Spleen (tissue), 11 donors: ENCODE data around the gene GVQW3. TPM values are rescaled to one million over a fixed set of nuclear protein-coding genes. Genes with fewer than 3 reads are reported as not detected.

Source experiments
- DNase-seq: peaks from one replicate; pipeline ENCODE4 v3.0.0-alpha.2; 2020
- H3K27ac ChIP-seq, 8 donors: fragments of 200-600 bp; sonication (generic) in 7 of 8; 1 replicate in 4 of 8; 2 replicates in 4 of 8; pipeline versions ENCODE4 v1.5.0 to v1.8.0; 2016 to 2021; ENCODE audit warnings: inconsistent platforms in 4 of 8, mild to moderate bottlenecking in 4 of 8, moderate library complexity in 1 of 8
- H3K27me3 ChIP-seq, 7 donors: fragments of 200-600 bp; sonication (generic) in 6 of 7; replicated peaks in 1 of 7; 1 replicate in 4 of 7; 2 replicates in 3 of 7; pipeline versions ENCODE4 v1.5.0 to v1.8.0; 2016 to 2021; ENCODE audit warnings: inconsistent platforms in 3 of 7, mild to moderate bottlenecking in 1 of 7
- H3K36me3 ChIP-seq, 6 donors: fragments of 200-600 bp; sonication (generic) in 5 of 6; 1 replicate in 4 of 6; 2 replicates in 2 of 6; pipeline versions ENCODE4 v1.5.0 to v1.8.0; 2016 to 2021; ENCODE audit warnings: inconsistent platforms in 2 of 6
- H3K4me1 ChIP-seq, 6 donors: fragments of 200-600 bp; sonication (generic) in 5 of 6; 1 replicate in 3 of 6; 2 replicates in 3 of 6; pipeline versions ENCODE4 v1.5.0 to v1.8.0; 2016 to 2021; ENCODE audit warnings: inconsistent platforms in 3 of 6
- H3K4me3 ChIP-seq, 8 donors: fragments of 200-600 bp; sonication (generic) in 7 of 8; 1 replicate in 4 of 8; 2 replicates in 4 of 8; pipeline versions ENCODE4 v1.5.0 to v1.8.0; 2016 to 2021; ENCODE audit warnings: inconsistent platforms in 4 of 8, mild to moderate bottlenecking in 4 of 8, moderate library complexity in 2 of 8
- H3K9me3 ChIP-seq, 8 donors: fragments of 200-600 bp; sonication (generic) in 7 of 8; 1 replicate in 4 of 8; 2 replicates in 4 of 8; pipeline versions ENCODE4 v1.5.0 to v1.8.0; 2016 to 2021; ENCODE audit warnings: inconsistent platforms in 4 of 8
- CTCF ChIP-seq, 11 experiments: fragments of 200-600 bp in 7 of 11; fragments of 450-650 bp in 4 of 11; sonication (generic) in 4 of 11; IDR thresholded peaks in 8 of 11; conservative IDR thresholded peaks in 3 of 11; 1 replicate in 7 of 11; 2 replicates in 4 of 11; pipeline versions ENCODE4 v1.4.0 to v1.8.0; 2016 to 2021; ENCODE audit warnings: antibody characterized with exemption in 11 of 11, inconsistent platforms in 4 of 11, mild to moderate bottlenecking in 1 of 11
- POLR2A ChIP-seq, 3 donors: fragments of 450-650 bp; IDR thresholded peaks; one replicate each; pipeline ENCODE4 v1.5.1; 2017; ENCODE audit warnings: antibody characterized with exemption in 3 of 3, mild to moderate bottlenecking in 1 of 3
- POLR2AphosphoS5 ChIP-seq, 3 donors: sonication (generic); formaldehyde crosslinking; IDR thresholded peaks; one replicate each; pipeline ENCODE4 v1.5.1; 2017; ENCODE audit warnings: antibody characterized with exemption in 3 of 3
- WGBS, 5 donors: extraction: QIAGEN DNeasy Blood & Tissue Kit in 3 of 5; methylation state at CpG; one replicate each; pipeline versions ENCODE4 v1.1.5 to v1.1.7; 2013 to 2018; 5-methylcytosine and 5-hydroxymethylcytosine counted together
- intact Hi-C: fragments of 100-400 bp; cut with DNase I; formaldehyde crosslinking; loops from one replicate; pipeline ENCODE4 v1.15.0; 2023; ENCODE audit warnings: low total_unique reads
- polyA plus RNA-seq, 3 donors: library from polyadenylated mRNA; stranded (reverse); fragments of 200-250 nt; gene quantifications; one replicate each; pipeline ENCODE4 v1.2.1, GENCODE V29; 2013
- total RNA-seq, 7 donors: library from RNA; depleted of rRNA in 3 of 7; stranded (reverse); fragments of >200 nt in 3 of 7; fragmentation: NEBNext Ultra II Directional in 4 of 7; extraction: Animal tissue kit (Norgen Biotek cat#: 25700) in 4 of 7; gene quantifications; one replicate each; pipeline versions ENCODE4 v1.1.0 to v1.2.1, GENCODE V29; 2016 to 2021
- donor health status: healthy with polysubstance abuse.
- donor health status: DM: no; HTN: no; CAD: no; lungs with moderate emphysema.
- donor health status: DM: no; HTN: no; CAD: no.
- donor health status: Bipolar disorder and iron deficiency.
- donor health status: healthy.
- donor health status: DM: no; HTN: no; CAD: no.
- donor health status: DM: yes; HTN: yes; CAD: no.

The GVQW3 gene
- total and polyA plus RNA-seq, 10 donors, result 0.35 to 5.6 (median 4.0) TPM

GRCh38 chr11:76369406-76369805 lies 11.7 kb upstream of the GVQW3 start:
- intact Hi-C loops, result no loop called here
- WGBS, 5 donors, result 71 to 93% (median 88%) methylated on average over 6 of the region's 6 CpGs

GRCh38 chr11:76371170-76371569 lies 10.0 kb upstream of the GVQW3 start:
- H3K4me1 ChIP-seq, result peaks cover 15 to 85% (median 39%) of the 10 kb centered on the region in 6 donors
- TF ChIP-seq POLR2AphosphoS5 (IDR thresholded peaks at IDR 0.05), result no peak
- H3K27me3 ChIP-seq, result no peaks in the 10 kb centered on the region
- WGBS, 5 donors, result 25 to 46% (median 31%) methylated on average over 3 of the region's 3 CpGs
- no peak for DNase-seq
- intact Hi-C loops, result no loop called here
- H3K9me3 ChIP-seq, result no peaks in the 10 kb centered on the region
- peak overlapping the region in 1 of 8 donors; percentile 33 for H3K27ac ChIP-seq
- no peak overlapping the region for H3K4me3 ChIP-seq
- no peaks in the 10 kb centered on the region for H3K36me3 ChIP-seq

More at GRCh38 chr11:76369406-76369805, 11.7 kb upstream of the GVQW3 start:
- DNase-seq, result no peak
- no peaks in the 10 kb centered on the region for H3K27me3 ChIP-seq
- H3K36me3 ChIP-seq, result peaks cover 0 to 13% (median 4%) of the 10 kb centered on the region in 6 donors
- peaks cover 13 to 78% (median 31%) of the 10 kb centered on the region in 6 donors for H3K4me1 ChIP-seq
- TF ChIP-seq POLR2AphosphoS5 (IDR thresholded peaks at IDR 0.05) (no peak), CTCF (IDR thresholded peaks at IDR 0.05 in 8 of 11, conservative IDR thresholded peaks at IDR 0.05 in 3 of 11) (no peak), POLR2A (IDR thresholded peaks at IDR 0.05) (no peak)
- H3K4me3 ChIP-seq, result no peak overlapping the region
- no peaks in the 10 kb centered on the region for H3K9me3 ChIP-seq
- H3K27ac ChIP-seq, result peak overlapping the region in 4 of 8 donors; percentile 3 to 41 (median 25)

GRCh38 chr11:76376746-76377558 lies 4.2 kb upstream of the GVQW3 start:
- DNase-seq, result no peak
- Histone ChIP-seq H3K27me3 (no peaks in the 10 kb centered on the region), H3K36me3 (no peaks in the 10 kb centered on the region), H3K4me3 (no peak overlapping the region), H3K27ac (no peak overlapping the region), H3K4me1 (peaks cover 20 to 85% (median 54%) of the 10 kb centered on the region in 6 donors), H3K9me3 (no peaks in the 10 kb centered on the region)
- intact Hi-C loops, result no loop called here
- TF ChIP-seq POLR2A (IDR thresholded peaks at IDR 0.05) (no peak), CTCF (IDR thresholded peaks at IDR 0.05 in 8 of 11, conservative IDR thresholded peaks at IDR 0.05 in 3 of 11) (no peak), POLR2AphosphoS5 (IDR thresholded peaks at IDR 0.05) (no peak)
- WGBS, 5 donors, result 70 to 77% (median 75%) methylated on average over 7 of the region's 7 CpGs

- Histone ChIP-seq H3K4me3 (peak overlapping the region; percentile 72 to 99 (median 92)), H3K9me3 (no peaks in the 10 kb centered on the region), H3K36me3 (peaks cover 0 to 3% (median 0%) of the 10 kb centered on the region in 6 donors), H3K27me3 (no peaks in the 10 kb centered on the region), H3K4me1 (peaks cover 28 to 91% (median 69%) of the 10 kb centered on the region in 6 donors), H3K27ac (peak overlapping the region in 5 of 8 donors; percentile 89 to 95 (median 92))
- WGBS, 5 donors, result 25 to 50% (median 40%) methylated on average over 6 of the region's 6 CpGs
- no peak for TF ChIP-seq POLR2AphosphoS5 (IDR thresholded peaks at IDR 0.05)
- TF ChIP-seq CTCF (IDR thresholded peaks at IDR 0.05 in 8 of 11, conservative IDR thresholded peaks at IDR 0.05 in 3 of 11), result no peak
- TF ChIP-seq POLR2A (IDR thresholded peaks at IDR 0.05), result no peak
- no peak for DNase-seq
- intact Hi-C loops, result loop anchor here (5.0 kb wide), 1 partner anchor 63 kb away; no protein-coding TSS in a partner anchor
Observed at GRCh38 chr11:76379807-76380158, 1.3 kb upstream of the GVQW3 start.
